Smooth muscle cell of the brain vasculature (primary cell): ENCODE results near the gene DHFR2.
A peak's percentile ranks its signal among the peaks of the same experiment; 100 is the strongest.
"Not testable (repeated sequence)": the region's sequence is repeated elsewhere in the genome, so short reads cannot be mapped to it uniquely, and the experiment has no call there.

Source experiments
- DNase-seq: peaks from one replicate; pipeline ENCODE4 v3.0.0-alpha.2; 2012; ENCODE audit warnings: low read depth, low spot score

The DHFR2 gene

GRCh38 chr3:94062513-94063404 is at the start of gene DHFR2, which contains the start of gene NSUN3:
TSS of gene DHFR2 (minus strand) at chr3:94062916. CDS start at chr3:94061511, 1,405 bp downstream.
TSS of gene NSUN3 (plus strand) at chr3:94063061. CDS start at chr3:94063127, 66 bp downstream.
- DNase-seq: peak; percentile 91

- no peak for DNase-seq
These were observed 48.1 kb upstream of the DHFR2 start for GRCh38 chr3:94110854-94111253.

GRCh38 chr3:94110232-94110631 is 47.5 kb upstream of the DHFR2 start:
- not testable (repeated sequence) for DNase-seq

- no peak for DNase-seq
These were observed 43.6 kb upstream of the DHFR2 start for GRCh38 chr3:94106268-94106667.

GRCh38 chr3:94101860-94102259 is 39.1 kb upstream of the DHFR2 start:
- no peak for DNase-seq

- no peak for DNase-seq
These were observed 36.6 kb upstream of the DHFR2 start for GRCh38 chr3:94099311-94099710.

- DNase-seq: no peak
These were observed 35.7 kb upstream of the DHFR2 start for GRCh38 chr3:94098452-94098851.

GRCh38 chr3:94095111-94095510 is 32.4 kb upstream of the DHFR2 start:
- DNase-seq: no peak

- DNase-seq: no peak
These were observed 30.4 kb upstream of the DHFR2 start for GRCh38 chr3:94093151-94093550.

- DNase-seq: no peak
These were observed 29.4 kb upstream of the DHFR2 start for GRCh38 chr3:94092086-94092485.

- DNase-seq: no peak
These were observed 26.4 kb upstream of the DHFR2 start for GRCh38 chr3:94089126-94089525.

- no peak for DNase-seq
These were observed 20.5 kb upstream of the DHFR2 start for GRCh38 chr3:94083261-94083660.

- DNase-seq: no peak
These were observed 19.7 kb upstream of the DHFR2 start for GRCh38 chr3:94082391-94082937.

- no peak for DNase-seq
These were observed 19.2 kb upstream of the DHFR2 start for GRCh38 chr3:94081884-94082283.

- DNase-seq: not testable (repeated sequence)
These were observed 17.8 kb upstream of the DHFR2 start for GRCh38 chr3:94080552-94080951.

GRCh38 chr3:94076055-94076454 is 13.3 kb upstream of the DHFR2 start:
- DNase-seq: no peak

- DNase-seq: no peak
These were observed 9.1 kb upstream of the DHFR2 start for GRCh38 chr3:94071713-94072284.

GRCh38 chr3:94070341-94070911 is 7.7 kb upstream of the DHFR2 start:
- DNase-seq: no peak

- DNase-seq: no peak
These were observed 6.6 kb upstream of the DHFR2 start for GRCh38 chr3:94069194-94069813.

- no peak for DNase-seq
These were observed 4.1 kb upstream of the DHFR2 start for GRCh38 chr3:94066506-94067500.
